H1 (cell line): ENCODE results near the gene FAAH. TPM values are rescaled to one million over a fixed set of nuclear protein-coding genes. Genes with fewer than 3 reads are reported as not detected.

Experiments used
- CTCF ChIA-PET: fragments of 300-600 bp; sonication (Branson Sonifier 250); formaldehyde crosslinking; loops from one replicate; lab custom pipeline; 2021; ENCODE audit not compliant: partially characterized antibody; lab: Charles Lee
- POLR2A ChIA-PET: fragments of 300-600 bp; sonication (Branson Sonifier 250); formaldehyde crosslinking; loops from one replicate; lab custom pipeline; 2021; ENCODE audit warnings: inconsistent platforms; ENCODE audit not compliant: partially characterized antibody; lab: Charles Lee
- DNase-seq, 2 experiments: peaks; one replicate each; pipeline versions ENCODE4 v3.0.0 to v3.0.0-alpha.2; 2010 to 2022; ENCODE audit warnings: low spot score in 2 of 2, low read depth in 1 of 2, mixed read lengths in 1 of 2
- FAIRE-seq: peaks from 2 replicates; lab custom pipeline; 2011; peaks lifted over from hg19 to GRCh38; lab: Jason Lieb, UNC
- H2AFZ ChIP-seq: 2 replicates; pipeline ENCODE4 v1.8.1; 2012; ENCODE audit warnings: low read length, inconsistent platforms
- H2AK5ac ChIP-seq: 2 replicates; pipeline ENCODE4 v1.6.1; 2013; ENCODE audit warnings: low read depth, low read length
- H2BK120ac ChIP-seq: replicated peaks from 2 replicates; pipeline ENCODE3; 2013; ENCODE audit warnings: low read depth, low read length, inconsistent platforms
- H2BK12ac ChIP-seq: 2 replicates; pipeline ENCODE4 v1.6.1; 2013; ENCODE audit warnings: low read depth, low read length
- H2BK15ac ChIP-seq: 2 replicates; pipeline ENCODE4 v1.6.1; 2013; ENCODE audit warnings: low read length
- H2BK20ac ChIP-seq: 2 replicates; pipeline ENCODE4 v1.6.1; 2013; ENCODE audit warnings: low read length
- H2BK5ac ChIP-seq: 2 replicates; pipeline ENCODE4 v1.6.1; 2013; ENCODE audit warnings: low read depth, low read length
- H3K14ac ChIP-seq: 2 replicates; pipeline ENCODE4 v1.6.1; 2013; ENCODE audit warnings: inconsistent platforms; ENCODE audit not compliant: insufficient read length
- H3K18ac ChIP-seq: 2 replicates; pipeline ENCODE4 v1.6.1; 2013; ENCODE audit warnings: low read length; ENCODE audit errors: extremely low read depth
- H3K23ac ChIP-seq: 2 replicates; pipeline ENCODE4 v1.6.1; 2013; ENCODE audit warnings: inconsistent platforms; ENCODE audit not compliant: insufficient read length
- H3K23me2 ChIP-seq: 2 replicates; pipeline ENCODE4 v1.6.1; 2013; ENCODE audit warnings: low read depth, low read length
- H3K27ac ChIP-seq: 2 replicates; pipeline ENCODE4 v1.6.1; 2011; ENCODE audit warnings: low read depth, low read length, inconsistent platforms
- H3K27me3 ChIP-seq, 4 experiments: replicated peaks in 1 of 4; 1 replicate in 1 of 4; 2 replicates in 3 of 4; pipeline versions ENCODE4 v1.6.1 to v1.8.1; 2011 to 2013; ENCODE audit warnings: low read length in 3 of 4, mild to moderate bottlenecking in 3 of 4, inconsistent platforms in 2 of 4, mixed read lengths in 2 of 4, moderate library complexity in 1 of 4; ENCODE audit not compliant: control insufficient read depth in 3 of 4, insufficient read depth in 3 of 4; ENCODE audit errors: extremely low read depth in 1 of 4
- H3K36me3 ChIP-seq, 4 experiments: 2 replicates each; pipeline versions ENCODE4 v1.6.1 to v1.8.1; 2011 to 2013; ENCODE audit warnings: mild to moderate bottlenecking in 4 of 4, low read length in 3 of 4, moderate library complexity in 2 of 4, control low read depth in 1 of 4, inconsistent platforms in 1 of 4; ENCODE audit not compliant: insufficient read depth in 4 of 4, control insufficient read depth in 2 of 4
- H3K4ac ChIP-seq: replicated peaks from 2 replicates; pipeline ENCODE3; 2013; ENCODE audit warnings: low read length, low read depth, mixed read lengths, inconsistent platforms; ENCODE audit not compliant: insufficient read length
- H3K4me1 ChIP-seq, 4 experiments: replicated peaks in 1 of 4; 1 replicate in 1 of 4; 2 replicates in 3 of 4; pipeline versions ENCODE4 v1.6.1 to v1.8.1; 2011 to 2013; ENCODE audit warnings: low read length in 3 of 4, inconsistent platforms in 2 of 4, mixed read lengths in 1 of 4; ENCODE audit not compliant: insufficient read depth in 4 of 4, control insufficient read depth in 3 of 4
- H3K4me2 ChIP-seq, 2 experiments: 2 replicates each; pipeline versions ENCODE4 v1.6.1 to v1.8.1; 2011 to 2013; ENCODE audit warnings: low read depth in 2 of 2, low read length in 2 of 2, control low read depth in 1 of 2, inconsistent platforms in 1 of 2, mild to moderate bottlenecking in 1 of 2; ENCODE audit not compliant: insufficient read depth in 1 of 2
- H3K4me3 ChIP-seq, 4 experiments: fragments of 200-600, 300-600 bp in 1 of 4; sonication (generic), shearing (Covaris generic), sonication (Bioruptor Twin) in 1 of 4; 2 replicates each; pipeline versions ENCODE4 v1.5.1 to v1.8.1; 2011 to 2016; ENCODE audit warnings: low read length in 4 of 4, low read depth in 3 of 4, control low read depth in 2 of 4, inconsistent platforms in 2 of 4, mild to moderate bottlenecking in 2 of 4, mixed read lengths in 1 of 4, moderate library complexity in 1 of 4; ENCODE audit not compliant: insufficient read depth in 2 of 4; ENCODE audit errors: extremely low read depth in 1 of 4
- H3K56ac ChIP-seq: replicated peaks from 2 replicates; pipeline ENCODE3; 2013; ENCODE audit warnings: low read depth, mild to moderate bottlenecking, mixed read lengths, low read length, inconsistent platforms; ENCODE audit not compliant: insufficient read length
- H3K79me1 ChIP-seq: 2 replicates; pipeline ENCODE4 v1.6.1; 2013; ENCODE audit warnings: low read depth, low read length, control low read depth
- H3K79me2 ChIP-seq, 2 experiments: 2 replicates each; pipeline versions ENCODE4 v1.6.1 to v1.8.1; 2012 to 2013; ENCODE audit warnings: low read length in 2 of 2, mild to moderate bottlenecking in 2 of 2, inconsistent platforms in 1 of 2; ENCODE audit not compliant: insufficient read depth in 2 of 2, control insufficient read depth in 1 of 2
- H3K9ac ChIP-seq, 4 experiments: replicated peaks in 1 of 4; 1 replicate in 1 of 4; 2 replicates in 3 of 4; pipeline versions ENCODE4 v1.6.1 to v1.8.1; 2011 to 2013; ENCODE audit warnings: low read depth in 3 of 4, low read length in 3 of 4, control low read depth in 2 of 4, mild to moderate bottlenecking in 2 of 4, moderate library complexity in 2 of 4, inconsistent platforms in 1 of 4; ENCODE audit errors: extremely low read depth in 1 of 4
- H3K9me3 ChIP-seq, 2 experiments: 2 replicates each; pipeline versions ENCODE4 v1.6.1 to v1.8.1; 2012 to 2013; ENCODE audit warnings: mild to moderate bottlenecking in 2 of 2, moderate library complexity in 2 of 2, control low read depth in 1 of 2, inconsistent platforms in 1 of 2, low read depth in 1 of 2, low read length in 1 of 2, mixed read lengths in 1 of 2; ENCODE audit not compliant: insufficient read depth in 2 of 2
- H4K20me1 ChIP-seq, 2 experiments: replicated peaks in 1 of 2; 2 replicates each; pipeline versions ENCODE3 to v1.8.1; 2011 to 2013; ENCODE audit warnings: inconsistent platforms in 2 of 2, low read length in 2 of 2, mild to moderate bottlenecking in 1 of 2; ENCODE audit not compliant: insufficient read depth in 2 of 2, control insufficient read depth in 1 of 2
- H4K5ac ChIP-seq: 2 replicates; pipeline ENCODE4 v1.6.1; 2013; ENCODE audit warnings: low read length, low read depth, mixed read lengths, inconsistent platforms; ENCODE audit not compliant: insufficient read length
- H4K8ac ChIP-seq: 2 replicates; pipeline ENCODE4 v1.8.0; 2013; ENCODE audit warnings: mild to moderate bottlenecking, moderate library complexity, low read length, inconsistent platforms; ENCODE audit not compliant: insufficient read depth; ENCODE audit errors: extremely low read depth
- H4K91ac ChIP-seq: replicated peaks from 2 replicates; pipeline ENCODE3; 2013; ENCODE audit warnings: low read length, mixed read lengths, inconsistent platforms; ENCODE audit not compliant: insufficient read length
- CHD2 ChIP-seq: IDR thresholded peaks from 2 replicates; pipeline ENCODE4 v1.6.1; 2012; ENCODE audit warnings: low read length, improper control_type of control experiment
- EGR1 ChIP-seq: IDR thresholded peaks from 2 replicates; pipeline ENCODE4 v1.6.1; 2011; ENCODE audit warnings: low read depth, low read length, borderline replicate concordance
- HDAC6 ChIP-seq: IDR thresholded peaks from one replicate; pipeline ENCODE4 v1.7.1; 2012; ENCODE audit warnings: low read depth, mild to moderate bottlenecking, inconsistent platforms, low read length, moderate library complexity
- JUND ChIP-seq: IDR thresholded peaks from 2 replicates; pipeline ENCODE4 v1.6.1; 2011; ENCODE audit warnings: mild to moderate bottlenecking, improper control_type of control experiment, low read length
- POLR2A ChIP-seq, 2 experiments: IDR thresholded peaks; 1 replicate in 1 of 2; 2 replicates in 1 of 2; pipeline ENCODE4 v1.6.1; 2011; ENCODE audit warnings: low read depth in 2 of 2, low read length in 2 of 2, mild to moderate bottlenecking in 2 of 2; ENCODE audit errors: control extremely low read depth in 1 of 2
- POLR2AphosphoS5 ChIP-seq: IDR thresholded peaks from 2 replicates; pipeline ENCODE4 v1.6.1; 2011; ENCODE audit warnings: low read depth, low read length
- RFX5 ChIP-seq: IDR thresholded peaks from 2 replicates; pipeline ENCODE4 v1.6.1; 2011; ENCODE audit warnings: low read depth, low read length, improper control_type of control experiment, borderline replicate concordance
- SIN3A ChIP-seq, 2 experiments: IDR thresholded peaks in 1 of 2; conservative IDR thresholded peaks in 1 of 2; 2 replicates each; pipeline ENCODE4 v1.6.1; 2011 to 2012; ENCODE audit warnings: low read length in 2 of 2, improper control_type of control experiment in 1 of 2, low read depth in 1 of 2, mild to moderate bottlenecking in 1 of 2
- SIRT6 ChIP-seq: IDR thresholded peaks from one replicate; pipeline ENCODE4 v1.7.1; 2012; ENCODE audit warnings: low read length, inconsistent platforms
- SP2 ChIP-seq: IDR thresholded peaks from 2 replicates; pipeline ENCODE4 v1.6.1; 2012; ENCODE audit warnings: mild to moderate bottlenecking, low read length, inconsistent platforms
- TAF1 ChIP-seq: IDR thresholded peaks from 2 replicates; pipeline ENCODE4 v1.6.1; 2011; ENCODE audit warnings: mild to moderate bottlenecking, low read depth, low read length
- WGBS, 2 experiments: shearing (Covaris generic) in 1 of 2; methylation state at CpG; one replicate each; pipeline versions ENCODE4 v1.1.6 to v1.1.7; 2013 to 2015; ENCODE audit warnings: low lambda C conversion rate in 2 of 2, mixed read lengths in 2 of 2, inconsistent platforms in 1 of 2, low coverage in 1 of 2, missing lambda C conversion rate in 1 of 2; ENCODE audit not compliant: insufficient replicate concordance in 2 of 2, insufficient coverage in 1 of 2, insufficient read length in 1 of 2; ENCODE audit errors: extremely low coverage in 1 of 2, missing lambda C conversion rate in 1 of 2; 5-methylcytosine and 5-hydroxymethylcytosine counted together
- polyA plus RNA-seq, 7 experiments: library from polyadenylated mRNA; depleted of rRNA in 3 of 7; stranded (reverse) in 5 of 7; unstranded in 2 of 7; fragments of >200 nt in 5 of 7; fragments of 200-250 nt in 2 of 7; gene quantifications; 1 replicate in 5 of 7; 2 replicates in 1 of 7; 4 replicates in 1 of 7; pipeline versions ENCODE4 v1.2.1 to v1.2.3, GENCODE V29; 2011 to 2013; ENCODE audit warnings: missing spikeins in 2 of 7, mixed read lengths in 2 of 7
- total RNA-seq: library from RNA; stranded (reverse); fragmentation: NEBNext Ultra II Directional; extraction: Animal tissue kit (Norgen Biotek cat#: 25700); gene quantifications from 2 replicates; pipeline ENCODE4 v1.2.1, GENCODE V29; 2021
- TF ChIP-seq, protein P1 (sequence below): IDR thresholded peaks from 2 replicates; pipeline ENCODE4 v1.6.1; 2012; ENCODE audit warnings: inconsistent platforms
- TF ChIP-seq, protein P2 (sequence below): IDR thresholded peaks from 2 replicates; pipeline ENCODE4 v1.6.1; 2012; ENCODE audit warnings: inconsistent platforms

The FAAH gene
- total and polyA plus RNA-seq, 2 of the 8 experiments (the other 6 are each of a cell fraction or from before 2014, with no cell fraction given), result 41.2 to 47.3 TPM

DNA sequence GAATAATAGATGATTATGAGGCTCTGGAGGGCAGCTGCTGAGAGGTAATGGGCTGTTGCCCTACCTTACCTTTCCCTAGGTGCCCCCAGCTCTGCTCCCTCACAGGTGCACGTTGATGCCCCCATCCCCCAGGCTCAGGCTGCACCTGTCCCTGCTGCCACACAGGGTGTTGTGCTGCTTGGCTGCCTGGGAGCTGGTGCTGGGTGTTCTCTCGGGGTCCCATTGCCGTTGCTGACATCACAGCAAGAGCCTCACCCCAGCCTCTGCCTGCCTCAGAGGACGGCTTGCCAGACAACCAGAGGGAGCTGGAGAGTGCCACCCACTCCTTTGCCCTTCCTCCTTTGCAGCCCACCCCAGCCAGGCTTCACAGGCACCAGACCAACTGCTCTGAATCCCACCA, 64.1 kb downstream of the FAAH start:
- POLR2A ChIA-PET, result interaction anchor here (1.5 kb wide), 1 partner anchor 27 kb away, joined by 3 read pairs; no protein-coding TSS in a partner anchor
- no peak overlapping the region for H2BK12ac ChIP-seq
- no peak overlapping the region for H3K9ac ChIP-seq
- H2AK5ac ChIP-seq, result no peak overlapping the region
- H3K23me2 ChIP-seq, result no peaks in the 10 kb centered on the region; the same call in 1 of the 2 replicates
- H2AFZ ChIP-seq, result no peak overlapping the region
- no peak overlapping the region for H3K14ac ChIP-seq
- no peak overlapping the region for H3K4me2 ChIP-seq
- no peak overlapping the region for H4K91ac ChIP-seq
- no peak for TF ChIP-seq POLR2AphosphoS5
- no peak for TF ChIP-seq CHD2
- TF ChIP-seq, protein P1, sequence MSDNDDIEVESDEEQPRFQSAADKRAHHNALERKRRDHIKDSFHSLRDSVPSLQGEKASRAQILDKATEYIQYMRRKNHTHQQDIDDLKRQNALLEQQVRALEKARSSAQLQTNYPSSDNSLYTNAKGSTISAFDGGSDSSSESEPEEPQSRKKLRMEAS, result no peak
- TF ChIP-seq POLR2A (IDR thresholded peaks at IDR 0.05; ENCODE audit: control extremely low read depth in 1 of 2, low read depth in 2 of 2, low read length in 2 of 2), result no peak
- TF ChIP-seq RFX5, result no peak
- TF ChIP-seq SP2, result no peak
- no peak for TF ChIP-seq EGR1
- TF ChIP-seq, protein P2, sequence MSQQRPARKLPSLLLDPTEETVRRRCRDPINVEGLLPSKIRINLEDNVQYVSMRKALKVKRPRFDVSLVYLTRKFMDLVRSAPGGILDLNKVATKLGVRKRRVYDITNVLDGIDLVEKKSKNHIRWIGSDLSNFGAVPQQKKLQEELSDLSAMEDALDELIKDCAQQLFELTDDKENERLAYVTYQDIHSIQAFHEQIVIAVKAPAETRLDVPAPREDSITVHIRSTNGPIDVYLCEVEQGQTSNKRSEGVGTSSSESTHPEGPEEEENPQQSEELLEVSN, result no peak
- TF ChIP-seq HDAC6, result no peak
- no peak for TF ChIP-seq SIN3A (conservative IDR thresholded peaks at IDR 0.05 in 1 of 2, IDR thresholded peaks at IDR 0.05 in 1 of 2; ENCODE audit: low read depth in 1 of 2, low read length in 2 of 2)
- TF ChIP-seq SIRT6, result no peak
- no peak for TF ChIP-seq JUND
- no peak for TF ChIP-seq TAF1
- H2BK15ac ChIP-seq, result no peak overlapping the region
- H3K4me1 ChIP-seq, result peaks cover 0 to 12% (median 6%) of the 10 kb centered on the region in 4 experiments; a peak in 6 of 7 replicates
- H3K4ac ChIP-seq, result no peak overlapping the region
- no peak for DNase-seq
- H3K36me3 ChIP-seq, result no peaks in the 10 kb centered on the region
- H2BK5ac ChIP-seq, result no peak overlapping the region
- no peak overlapping the region for H2BK120ac ChIP-seq
- peaks cover 0 to 4% of the 10 kb centered on the region in 2 experiments for H4K20me1 ChIP-seq
- H3K79me1 ChIP-seq, result no peaks in the 10 kb centered on the region
- H3K18ac ChIP-seq, result no peak overlapping the region; the same call in 1 of the 2 replicates
- H4K5ac ChIP-seq, result no peak overlapping the region
- H3K27me3 ChIP-seq, result peaks cover 7 to 46% (median 27%) of the 10 kb centered on the region in 4 experiments
- no peak for FAIRE-seq
- H2BK20ac ChIP-seq, result no peak overlapping the region
- CTCF ChIA-PET, result interaction anchor here (0.7 to 20.4 kb wide), 12 partner anchors 9 to 90 kb away, joined by 3 to 497 read pairs (median 9); partner anchors contain the start of gene DMBX1
- 73% methylated on average over 4 of the region's 4 CpGs; no CpG with 5 or more reads in 1 of the 2 experiments for WGBS, 2 experiments
- H3K9me3 ChIP-seq, result no peaks in the 10 kb centered on the region
- no peak overlapping the region for H3K4me3 ChIP-seq
- H4K8ac ChIP-seq, result no peak overlapping the region
- H3K56ac ChIP-seq, result no peak overlapping the region
- H3K27ac ChIP-seq, result no peak overlapping the region
- no peaks in the 10 kb centered on the region for H3K79me2 ChIP-seq
- no peak overlapping the region for H3K23ac ChIP-seq
